K562 treated with DMSO at 1 percent for 48 hours (cell line): Measurements from ENCODE around the gene CHST15. TPM values are rescaled to one million over a fixed set of nuclear protein-coding genes. Genes with fewer than 3 reads are reported as not detected.

Experiments
- total RNA-seq: library from RNA; unstranded; fragments of 300-600 nt; gene quantifications from 2 replicates; pipeline ENCODE4 v1.2.3, GENCODE V29; 2022; ENCODE audit warnings: low replicate concordance; ENCODE audit errors: extremely low read depth

Gene CHST15, protein sequence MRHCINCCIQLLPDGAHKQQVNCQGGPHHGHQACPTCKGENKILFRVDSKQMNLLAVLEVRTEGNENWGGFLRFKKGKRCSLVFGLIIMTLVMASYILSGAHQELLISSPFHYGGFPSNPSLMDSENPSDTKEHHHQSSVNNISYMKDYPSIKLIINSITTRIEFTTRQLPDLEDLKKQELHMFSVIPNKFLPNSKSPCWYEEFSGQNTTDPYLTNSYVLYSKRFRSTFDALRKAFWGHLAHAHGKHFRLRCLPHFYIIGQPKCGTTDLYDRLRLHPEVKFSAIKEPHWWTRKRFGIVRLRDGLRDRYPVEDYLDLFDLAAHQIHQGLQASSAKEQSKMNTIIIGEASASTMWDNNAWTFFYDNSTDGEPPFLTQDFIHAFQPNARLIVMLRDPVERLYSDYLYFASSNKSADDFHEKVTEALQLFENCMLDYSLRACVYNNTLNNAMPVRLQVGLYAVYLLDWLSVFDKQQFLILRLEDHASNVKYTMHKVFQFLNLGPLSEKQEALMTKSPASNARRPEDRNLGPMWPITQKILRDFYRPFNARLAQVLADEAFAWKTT
- total RNA-seq = not detected in 2 replicates

DNA sequence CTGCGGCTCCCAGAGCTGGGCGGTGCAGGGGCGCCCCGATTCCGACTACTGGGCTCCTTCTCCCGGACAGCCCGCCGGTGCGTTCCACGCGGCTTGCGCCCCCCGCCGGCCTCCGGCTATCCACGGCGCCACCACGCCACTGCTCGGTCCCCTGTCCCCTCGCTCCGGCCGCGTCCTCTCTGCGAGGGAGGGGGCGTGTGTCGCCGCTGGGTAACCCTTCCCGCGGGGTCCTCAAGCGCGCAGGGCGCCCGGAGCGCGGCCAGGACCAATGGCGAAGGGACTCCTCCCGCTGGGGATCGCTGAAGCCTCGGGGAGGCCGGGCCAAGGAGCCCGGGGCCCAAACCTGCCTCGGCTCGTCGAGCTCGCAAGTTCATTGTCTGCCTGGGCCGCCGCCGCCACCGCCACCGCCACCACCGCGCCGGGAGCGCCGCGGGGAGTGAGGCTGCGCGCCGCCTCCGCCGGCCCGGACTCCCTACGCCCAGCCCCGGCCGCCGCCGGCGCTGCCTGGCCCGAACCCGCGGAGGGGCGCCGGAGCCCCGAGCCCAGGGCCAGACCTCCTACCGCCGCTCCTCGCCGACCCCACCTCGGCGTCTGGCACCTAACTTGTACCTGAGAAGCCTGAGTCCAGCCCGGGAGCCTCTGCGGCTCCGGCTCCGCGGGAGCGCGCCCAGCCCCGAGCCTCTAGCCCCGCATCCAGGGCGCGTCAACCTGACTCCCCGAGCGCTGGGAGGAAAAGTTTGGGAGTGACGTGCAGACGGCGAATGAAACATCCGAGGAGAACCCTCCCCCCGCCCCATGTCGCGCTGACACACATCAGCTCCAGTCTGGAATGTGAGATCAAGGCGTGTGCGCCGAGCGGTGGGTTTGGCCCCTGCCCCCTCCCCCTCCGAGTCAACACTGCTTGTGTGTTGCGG lies at the start of gene CHST15:
CHST15 (minus strand) TSS at position 739 of the 914 bp plus-strand sequence. CDS start 47,386 bp downstream, outside the sequence.

Other genes with a start within 250 kb of the CHST15 start
- not detected in 2 replicates for gene CPXM2, start 201.8 kb downstream of the CHST15 start, total RNA-seq